RWPE2 (cell line): Measurements from ENCODE around the gene UQCRH.

Source experiments
- ATAC-seq: fragments of 200-7000 bp; cut with Tn5 transposase; 3 replicates; pipeline ENCODE4 v1.9.1; 2021; ENCODE audit warnings: low read depth
- DNase-seq: peaks from one replicate; pipeline ENCODE4 v3.0.0-alpha.2; 2020; ENCODE audit warnings: low spot score
- H3K27ac ChIP-seq: fragments of 450-650 bp; 2 replicates; pipeline ENCODE4 v1.5.1; 2017; ENCODE audit warnings: mild to moderate bottlenecking; ENCODE audit not compliant: poor library complexity, severe bottlenecking
- H3K27me3 ChIP-seq: fragments of 250-450 bp; sonication (Bioruptor Pico); 2 replicates; pipeline ENCODE4 v1.5.1; 2021; ENCODE audit warnings: mild to moderate bottlenecking, moderate library complexity; ENCODE audit not compliant: insufficient read depth, poor library complexity, severe bottlenecking
- H3K36me3 ChIP-seq: fragments of 250-450 bp; sonication (Bioruptor Pico); 2 replicates; pipeline ENCODE4 v1.5.1; 2020; ENCODE audit warnings: low read depth, mild to moderate bottlenecking, moderate library complexity
- H3K4me1 ChIP-seq: fragments of 250-450 bp; sonication (Bioruptor Pico); 2 replicates; pipeline ENCODE4 v1.5.1; 2021; ENCODE audit warnings: mild to moderate bottlenecking, moderate library complexity; ENCODE audit not compliant: insufficient read depth, poor library complexity, severe bottlenecking
- H3K4me3 ChIP-seq: fragments of 250-450 bp; sonication (Bioruptor Pico); 2 replicates; pipeline ENCODE4 v1.5.1; 2021; ENCODE audit warnings: mild to moderate bottlenecking, moderate library complexity; ENCODE audit not compliant: severe bottlenecking
- H3K9me3 ChIP-seq: fragments of 250-450 bp; sonication (Bioruptor Pico); 2 replicates; pipeline ENCODE4 v1.5.1; 2021; ENCODE audit warnings: mild to moderate bottlenecking, moderate library complexity; ENCODE audit not compliant: severe bottlenecking
- CTCF ChIP-seq: fragments of 450-650 bp; IDR thresholded peaks from one replicate; pipeline ENCODE4 v1.5.1; 2017; ENCODE audit warnings: mild to moderate bottlenecking, moderate library complexity; ENCODE audit not compliant: poor library complexity, severe bottlenecking

The UQCRH gene

GRCh38 chr1:46302641-46303037 lies 859 bp upstream of the UQCRH start:
- peaks cover 3% of the 10 kb centered on the region for H3K4me1 ChIP-seq
- DNase-seq = no peak
- H3K9me3 ChIP-seq = no peaks in the 10 kb centered on the region
- no peak for TF ChIP-seq CTCF
- H3K36me3 ChIP-seq = peaks cover 32% of the 10 kb centered on the region
- peak overlapping the region; percentile 80 for H3K27ac ChIP-seq
- ATAC-seq = peak; percentile 26
- peak overlapping the region; percentile 58 for H3K4me3 ChIP-seq
- H3K27me3 ChIP-seq = no peaks in the 10 kb centered on the region

DNA sequence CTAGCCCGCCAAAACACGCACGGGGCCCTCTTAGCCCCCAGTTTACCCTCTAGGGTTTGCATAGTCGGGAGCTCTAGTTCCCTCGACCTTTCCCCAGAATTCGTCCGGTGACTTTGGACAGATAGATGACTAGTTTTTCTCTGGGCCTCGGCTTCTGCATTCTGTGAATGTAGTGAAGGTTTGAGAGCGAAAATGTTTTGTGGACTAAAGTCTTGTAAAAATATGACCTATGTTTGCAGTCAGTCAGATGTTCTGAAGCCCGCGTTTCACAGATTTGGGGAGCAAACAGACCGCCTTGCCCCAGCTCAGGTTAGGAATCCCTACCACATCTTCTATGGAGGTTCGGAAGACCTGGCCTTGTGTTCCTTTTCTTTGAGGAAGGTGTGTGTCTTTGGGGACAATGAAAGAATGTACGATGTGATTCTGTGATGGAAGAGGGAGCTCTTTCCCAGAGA lies 401 bp downstream of the UQCRH start:
- peaks cover 38% of the 10 kb centered on the region for H3K36me3 ChIP-seq
- TF ChIP-seq CTCF = no peak

GRCh38 chr1:46306159-46306530 lies 2.6 kb downstream of the UQCRH start:
- Histone ChIP-seq H3K4me3 (no peak overlapping the region), H3K27ac (no peak overlapping the region), H3K36me3 (peaks cover 60% of the 10 kb centered on the region), H3K4me1 (peaks cover 3% of the 10 kb centered on the region), H3K27me3 (no peaks in the 10 kb centered on the region), H3K9me3 (no peaks in the 10 kb centered on the region)
- ATAC-seq = no peak
- no peak for DNase-seq
- no peak for TF ChIP-seq CTCF

More for the DNA sequence above, 401 bp downstream of the UQCRH start:
- ATAC-seq (no peak), DNase-seq (no peak)
- peak overlapping the region; percentile 58 for H3K4me3 ChIP-seq
- peaks cover 3% of the 10 kb centered on the region for H3K4me1 ChIP-seq
- H3K27me3 ChIP-seq = no peaks in the 10 kb centered on the region
- peak overlapping the region; percentile 80 for H3K27ac ChIP-seq
- no peaks in the 10 kb centered on the region for H3K9me3 ChIP-seq

DNA sequence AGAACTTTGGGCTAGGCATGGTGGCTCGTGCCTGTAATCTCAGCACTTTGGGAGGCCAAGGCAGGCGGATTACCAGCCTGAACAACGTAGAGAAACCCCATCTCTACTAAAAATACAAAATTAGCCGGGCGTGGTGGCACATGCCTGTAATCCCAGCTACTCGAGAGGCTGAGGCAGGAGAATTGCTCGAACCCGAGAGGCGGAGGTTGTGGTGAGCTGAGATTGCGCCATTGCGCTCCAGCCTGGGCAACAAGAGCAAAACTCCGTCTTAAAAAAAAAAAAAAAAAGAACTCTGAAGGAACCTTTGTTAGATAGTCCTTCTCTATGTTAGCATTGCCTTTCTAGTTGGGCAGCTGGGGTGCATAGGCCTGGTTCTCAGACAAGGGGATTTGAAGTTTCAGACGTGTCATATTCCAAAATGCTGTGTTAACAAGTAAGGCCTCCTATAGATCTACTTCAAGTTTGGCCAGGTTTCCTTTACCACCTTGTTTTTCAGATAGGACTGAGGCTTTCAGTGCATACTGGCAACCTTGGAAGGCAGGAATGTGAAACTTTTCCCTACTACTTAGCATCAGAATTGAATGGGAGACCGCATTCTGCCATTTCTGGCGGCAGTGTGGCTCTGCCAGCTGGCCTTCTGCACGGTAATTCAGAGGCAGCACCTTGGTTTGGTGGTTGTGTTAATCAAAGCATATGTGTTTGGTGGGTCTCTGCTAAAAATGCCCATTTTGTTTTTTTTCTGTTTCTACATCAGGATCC lies 6.1 kb downstream of the UQCRH start:
- Histone ChIP-seq H3K36me3 (peaks cover 91% of the 10 kb centered on the region), H3K27me3 (no peaks in the 10 kb centered on the region), H3K27ac (no peak overlapping the region), H3K9me3 (no peaks in the 10 kb centered on the region), H3K4me3 (no peak overlapping the region), H3K4me1 (peaks cover 2% of the 10 kb centered on the region)
- ATAC-seq (no peak), DNase-seq (no peak)
- TF ChIP-seq CTCF = no peak

GRCh38 chr1:46310321-46310720 lies 6.8 kb downstream of the UQCRH start:
- ATAC-seq = no peak
- Histone ChIP-seq H3K36me3 (peaks cover 89% of the 10 kb centered on the region), H3K27me3 (no peaks in the 10 kb centered on the region), H3K4me3 (no peak overlapping the region), H3K4me1 (no peaks in the 10 kb centered on the region), H3K9me3 (no peaks in the 10 kb centered on the region), H3K27ac (no peak overlapping the region)
- DNase-seq = no peak
- no peak for TF ChIP-seq CTCF
